Liver (tissue), 9 donors: Measurements from ENCODE around the gene CDHR2. TPM values are rescaled to one million over a fixed set of nuclear protein-coding genes. Genes with fewer than 3 reads are reported as not detected.
A peak's percentile ranks its signal among the peaks of the same experiment; 100 is the strongest.

Experiments used
- DNase-seq: peaks from one replicate; pipeline ENCODE4 v3.0.0-alpha.2; 2017; ENCODE audit warnings: low spot score
- H3K27ac ChIP-seq, 2 donors: one replicate each; pipeline ENCODE4 v1.7.0; 2013; ENCODE audit warnings: inconsistent platforms in 2 of 2, low read length in 2 of 2, control low read depth in 1 of 2, low read depth in 1 of 2, mild to moderate bottlenecking in 1 of 2
- H3K27me3 ChIP-seq, 4 donors: one replicate each; pipeline versions ENCODE4 v1.6.1 to v1.7.0; 2013; ENCODE audit warnings: low read length in 3 of 4, inconsistent platforms in 1 of 4, mild to moderate bottlenecking in 1 of 4, moderate library complexity in 1 of 4; ENCODE audit not compliant: control insufficient read depth in 4 of 4, insufficient read depth in 4 of 4
- H3K36me3 ChIP-seq, 4 donors: one replicate each; pipeline versions ENCODE4 v1.6.1 to v1.7.0; 2013; ENCODE audit warnings: low read length in 3 of 4, mild to moderate bottlenecking in 3 of 4, low read depth in 1 of 4, moderate library complexity in 1 of 4; ENCODE audit not compliant: control insufficient read depth in 4 of 4, insufficient read depth in 3 of 4
- H3K4me1 ChIP-seq, 4 donors: one replicate each; pipeline versions ENCODE4 v1.6.1 to v1.7.0; 2013; ENCODE audit warnings: low read length in 3 of 4, mild to moderate bottlenecking in 3 of 4, moderate library complexity in 1 of 4; ENCODE audit not compliant: control insufficient read depth in 4 of 4, insufficient read depth in 4 of 4
- H3K4me3 ChIP-seq, 3 donors: one replicate each; pipeline versions ENCODE4 v1.6.1 to v1.7.0; 2013; ENCODE audit warnings: low read length in 3 of 3, control low read depth in 1 of 3, low read depth in 1 of 3, mild to moderate bottlenecking in 1 of 3
- H3K9ac ChIP-seq, 2 donors: one replicate each; pipeline ENCODE4 v1.7.0; 2013; ENCODE audit warnings: low read length in 2 of 2, mild to moderate bottlenecking in 2 of 2, moderate library complexity in 2 of 2, control low read depth in 1 of 2, low read depth in 1 of 2
- H3K9me3 ChIP-seq, 4 donors: one replicate each; pipeline versions ENCODE4 v1.6.1 to v1.7.0; 2013; ENCODE audit warnings: low read length in 3 of 4; ENCODE audit not compliant: control insufficient read depth in 4 of 4
- EGR1 ChIP-seq, 2 donors: IDR thresholded peaks; 2 replicates each; pipeline ENCODE4 v1.6.1; 2016 to 2018; ENCODE audit warnings: antibody characterized with exemption in 2 of 2, low read depth in 2 of 2
- FOXA1 ChIP-seq: IDR thresholded peaks from 2 replicates; pipeline ENCODE4 v1.6.1; 2016; ENCODE audit warnings: antibody characterized with exemption
- FOXA2 ChIP-seq: IDR thresholded peaks from 2 replicates; pipeline ENCODE4 v1.6.1; 2016; ENCODE audit warnings: antibody characterized with exemption
- GABPA ChIP-seq, 2 donors: IDR thresholded peaks in 1 of 2; conservative IDR thresholded peaks in 1 of 2; 2 replicates each; pipeline ENCODE4 v1.6.1; 2016; ENCODE audit warnings: antibody characterized with exemption in 2 of 2, mild to moderate bottlenecking in 1 of 2, moderate library complexity in 1 of 2
- HNF4A ChIP-seq, 2 donors: conservative IDR thresholded peaks; 2 replicates each; pipeline ENCODE4 v1.6.1; 2016; ENCODE audit warnings: antibody characterized with exemption in 2 of 2, mild to moderate bottlenecking in 2 of 2
- HNF4G ChIP-seq: IDR thresholded peaks from 2 replicates; pipeline ENCODE4 v1.6.1; 2016; ENCODE audit warnings: antibody characterized with exemption
- JUND ChIP-seq, 2 donors: IDR thresholded peaks; 2 replicates each; pipeline ENCODE4 v1.6.1; 2016; ENCODE audit warnings: antibody characterized with exemption in 2 of 2
- NR2F2 ChIP-seq: IDR thresholded peaks from 2 replicates; pipeline ENCODE4 v1.6.1; 2016; ENCODE audit warnings: antibody characterized with exemption
- RAD21 ChIP-seq, 2 donors: IDR thresholded peaks; 2 replicates each; pipeline ENCODE4 v1.6.1; 2016; ENCODE audit warnings: antibody characterized with exemption in 2 of 2, mild to moderate bottlenecking in 2 of 2
- RXRA ChIP-seq, 2 donors: IDR thresholded peaks; 2 replicates each; pipeline ENCODE4 v1.6.1; 2017 to 2018; ENCODE audit warnings: antibody characterized with exemption in 2 of 2, mild to moderate bottlenecking in 1 of 2
- SP1 ChIP-seq: IDR thresholded peaks from 2 replicates; pipeline ENCODE4 v1.6.1; 2018; ENCODE audit warnings: antibody characterized with exemption, mild to moderate bottlenecking
- TAF1 ChIP-seq: conservative IDR thresholded peaks from 2 replicates; pipeline ENCODE4 v1.6.1; 2016; ENCODE audit warnings: antibody characterized with exemption, mild to moderate bottlenecking
- YY1 ChIP-seq: IDR thresholded peaks from 2 replicates; pipeline ENCODE4 v1.6.1; 2016; ENCODE audit warnings: antibody characterized with exemption, mild to moderate bottlenecking
- WGBS: extraction: QIAGEN DNeasy Blood & Tissue Kit; methylation state at CpG from one replicate; pipeline ENCODE4 v1.1.7; 2013; 5-methylcytosine and 5-hydroxymethylcytosine counted together
- polyA plus RNA-seq, 2 donors: library from polyadenylated mRNA; stranded (reverse) in 1 of 2; unstranded in 1 of 2; fragments of 200-250 nt in 1 of 2; fragments of >200 nt in 1 of 2; fragmentation: Nextera tagmentation in 1 of 2; extraction: Ambion mirVana in 1 of 2; gene quantifications; one replicate each; pipeline versions ENCODE4 v1.2.1 to v1.2.3, GENCODE V29; 2013 to 2015
- total RNA-seq, 2 donors: library from RNA; depleted of rRNA; stranded (reverse); fragments of >200 nt; gene quantifications; one replicate each; pipeline ENCODE4 v1.2.3, GENCODE V29; 2014
- TF ChIP-seq, protein P1 (sequence below): fragments of 150-350 bp; IDR thresholded peaks from 2 replicates; pipeline ENCODE4 v1.5.1; 2017; ENCODE audit warnings: improper control_type of control experiment, low read depth, low read length; ENCODE audit not compliant: missing input control
- TF ChIP-seq, protein P2 (sequence below): IDR thresholded peaks from 2 replicates; pipeline ENCODE4 v1.6.1; 2016; ENCODE audit warnings: antibody characterized with exemption
- TF ChIP-seq, protein P3 (sequence below): IDR thresholded peaks from 2 replicates; pipeline ENCODE4 v1.6.1; 2016; ENCODE audit warnings: antibody characterized with exemption, mild to moderate bottlenecking
- TF ChIP-seq, protein P4 (sequence below): IDR thresholded peaks from 2 replicates; pipeline ENCODE4 v1.6.1; 2016; ENCODE audit warnings: antibody characterized with exemption
- TF ChIP-seq, protein P5 (sequence below): IDR thresholded peaks from 2 replicates; pipeline ENCODE4 v1.6.1; 2016; ENCODE audit warnings: antibody characterized with exemption
- donor health status: healthy.
- donor health status: healthy.
- donor health status: healthy.
- donor health status: healthy.
- donor health status: healthy.

CDHR2 gene
- total and polyA plus RNA-seq, 4 donors = 8.8 to 23.8 (median 16.6) TPM

DNA sequence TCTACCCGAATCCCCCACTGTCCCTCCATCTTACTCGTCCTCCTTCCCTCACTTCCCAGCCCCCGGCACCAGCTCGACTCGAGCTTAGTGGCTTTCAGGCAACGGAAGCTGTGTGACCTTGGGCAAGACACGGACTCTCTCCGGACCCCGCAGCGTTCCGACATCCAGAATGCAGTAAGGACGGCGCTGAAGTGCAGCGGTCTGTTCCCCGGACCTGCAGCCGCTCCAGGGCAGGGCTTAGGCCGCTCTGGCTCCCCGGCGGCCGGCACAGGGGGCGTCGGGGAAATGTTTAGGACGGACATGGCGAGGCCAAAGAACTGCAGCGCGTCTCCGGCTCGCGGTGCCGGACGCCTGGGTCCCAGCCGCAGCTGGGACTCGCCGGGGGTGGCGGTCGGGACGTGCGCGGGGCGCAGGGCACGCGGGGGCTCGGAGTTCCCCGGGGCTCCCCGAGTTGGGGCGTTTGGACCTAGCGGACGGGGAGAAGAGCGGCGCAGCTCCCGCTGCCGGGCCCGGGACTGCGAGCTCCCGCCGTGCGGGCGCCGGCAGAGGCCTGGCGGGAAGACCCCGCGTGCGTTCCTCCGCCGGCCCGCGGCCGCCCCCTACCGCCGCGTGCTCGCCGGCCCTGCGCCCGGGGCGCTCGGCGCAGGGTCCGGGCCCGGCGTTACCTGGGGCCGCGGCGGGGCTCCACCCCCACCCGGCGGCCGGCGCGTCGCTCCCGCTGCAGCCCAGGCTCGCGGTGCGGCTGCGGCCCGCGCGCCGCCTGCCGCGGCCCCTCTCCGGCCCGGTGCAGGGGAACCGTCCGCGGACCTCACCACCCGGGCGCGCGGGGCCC lies 6.3 kb upstream of the CDHR2 start:
- DNase-seq = no peak
- 3% methylated on average over 110 of the region's 110 CpGs for WGBS
- no peak for TF ChIP-seq FOXA2
- TF ChIP-seq, protein P1, sequence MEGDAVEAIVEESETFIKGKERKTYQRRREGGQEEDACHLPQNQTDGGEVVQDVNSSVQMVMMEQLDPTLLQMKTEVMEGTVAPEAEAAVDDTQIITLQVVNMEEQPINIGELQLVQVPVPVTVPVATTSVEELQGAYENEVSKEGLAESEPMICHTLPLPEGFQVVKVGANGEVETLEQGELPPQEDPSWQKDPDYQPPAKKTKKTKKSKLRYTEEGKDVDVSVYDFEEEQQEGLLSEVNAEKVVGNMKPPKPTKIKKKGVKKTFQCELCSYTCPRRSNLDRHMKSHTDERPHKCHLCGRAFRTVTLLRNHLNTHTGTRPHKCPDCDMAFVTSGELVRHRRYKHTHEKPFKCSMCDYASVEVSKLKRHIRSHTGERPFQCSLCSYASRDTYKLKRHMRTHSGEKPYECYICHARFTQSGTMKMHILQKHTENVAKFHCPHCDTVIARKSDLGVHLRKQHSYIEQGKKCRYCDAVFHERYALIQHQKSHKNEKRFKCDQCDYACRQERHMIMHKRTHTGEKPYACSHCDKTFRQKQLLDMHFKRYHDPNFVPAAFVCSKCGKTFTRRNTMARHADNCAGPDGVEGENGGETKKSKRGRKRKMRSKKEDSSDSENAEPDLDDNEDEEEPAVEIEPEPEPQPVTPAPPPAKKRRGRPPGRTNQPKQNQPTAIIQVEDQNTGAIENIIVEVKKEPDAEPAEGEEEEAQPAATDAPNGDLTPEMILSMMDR = peak; percentile 22
- Histone ChIP-seq H3K9ac (peak overlapping the region in 1 of 2 donors; percentile 53), H3K9me3 (no peaks in the 10 kb centered on the region), H3K4me3 (peak overlapping the region; percentile 28 to 77 (median 65)), H3K27ac (peak overlapping the region; percentile 62 to 63), H3K4me1 (peaks cover 0 to 23% (median 11%) of the 10 kb centered on the region in 4 donors), H3K27me3 (no peaks in the 10 kb centered on the region), H3K36me3 (no peaks in the 10 kb centered on the region)

DNA sequence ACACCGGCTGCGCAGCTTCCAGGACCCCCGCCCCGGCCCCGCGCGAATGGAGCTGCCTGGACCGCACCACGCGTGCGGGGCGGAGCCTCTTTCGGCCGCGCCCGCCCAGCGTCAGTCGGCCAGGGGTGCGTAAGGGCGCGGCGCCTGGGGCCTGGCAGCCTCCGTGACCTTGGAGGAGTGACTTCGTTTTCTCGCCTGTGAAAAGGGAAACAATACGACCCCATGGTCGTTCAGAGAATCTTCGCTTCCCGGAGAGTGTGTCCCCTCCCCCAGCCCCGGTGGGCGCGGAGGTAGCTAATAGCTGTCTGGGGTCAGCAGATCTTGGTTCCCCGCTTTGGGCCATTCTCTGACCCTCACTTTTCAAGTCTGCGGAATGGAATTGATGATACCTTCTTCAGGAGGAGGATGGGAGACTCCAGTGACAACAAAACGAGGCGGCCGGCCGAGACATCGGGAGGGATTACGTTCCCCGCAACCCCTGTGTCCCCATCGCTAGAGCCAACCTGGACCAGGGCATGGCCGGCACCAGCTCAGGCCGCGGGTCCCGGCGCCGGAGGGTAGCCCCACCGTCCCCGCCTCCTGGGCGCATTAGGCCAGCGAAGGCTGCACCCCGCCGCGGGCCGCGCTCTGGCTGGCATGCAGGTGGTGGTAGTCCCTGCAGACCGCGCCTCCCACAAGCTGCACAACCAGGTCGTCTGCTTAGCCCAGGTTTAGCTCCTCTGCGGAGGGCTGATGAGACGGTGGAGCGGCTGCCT lies 5.5 kb upstream of the CDHR2 start:
- H3K27me3 ChIP-seq = no peaks in the 10 kb centered on the region
- TF ChIP-seq JUND (IDR thresholded peaks at IDR 0.05) = no peak
- TF ChIP-seq FOXA1 = no peak
- no peak for TF ChIP-seq NR2F2
- no peaks in the 10 kb centered on the region for H3K9me3 ChIP-seq
- under 1% methylated on average over 63 of the region's 63 CpGs for WGBS
- peak; percentile 74 for DNase-seq
- H3K4me3 ChIP-seq = peak overlapping the region; percentile 65 to 77 (median 70)
- H3K36me3 ChIP-seq = no peaks in the 10 kb centered on the region
- peak overlapping the region; percentile 50 to 52 for H3K9ac ChIP-seq
- H3K27ac ChIP-seq = peak overlapping the region; percentile 44 to 63
- peaks cover 0 to 18% (median 7%) of the 10 kb centered on the region in 4 donors for H3K4me1 ChIP-seq

DNA sequence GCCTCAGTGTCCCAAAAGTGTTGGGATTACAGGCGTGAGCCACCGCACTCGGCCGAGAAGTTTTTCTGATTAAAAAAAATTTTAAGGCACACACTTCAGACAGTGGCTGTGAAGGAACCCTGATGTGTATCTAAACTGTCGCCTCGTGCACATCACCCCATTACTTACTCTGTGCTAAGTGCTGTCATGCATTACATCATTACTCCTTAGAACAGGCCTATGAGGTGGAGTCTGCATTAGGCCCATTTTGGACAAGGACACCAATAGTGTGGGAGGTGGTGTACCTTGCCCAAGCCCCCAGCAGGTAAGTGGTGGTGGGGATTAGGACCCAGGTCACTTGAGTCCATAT lies 3.8 kb upstream of the CDHR2 start:
- H3K9ac ChIP-seq = no peak overlapping the region
- DNase-seq = no peak
- H3K4me1 ChIP-seq = peaks cover 0 to 33% (median 17%) of the 10 kb centered on the region in 4 donors
- H3K36me3 ChIP-seq = no peaks in the 10 kb centered on the region
- H3K4me3 ChIP-seq = no peak overlapping the region
- no peak for TF ChIP-seq FOXA1
- TF ChIP-seq, protein P2, sequence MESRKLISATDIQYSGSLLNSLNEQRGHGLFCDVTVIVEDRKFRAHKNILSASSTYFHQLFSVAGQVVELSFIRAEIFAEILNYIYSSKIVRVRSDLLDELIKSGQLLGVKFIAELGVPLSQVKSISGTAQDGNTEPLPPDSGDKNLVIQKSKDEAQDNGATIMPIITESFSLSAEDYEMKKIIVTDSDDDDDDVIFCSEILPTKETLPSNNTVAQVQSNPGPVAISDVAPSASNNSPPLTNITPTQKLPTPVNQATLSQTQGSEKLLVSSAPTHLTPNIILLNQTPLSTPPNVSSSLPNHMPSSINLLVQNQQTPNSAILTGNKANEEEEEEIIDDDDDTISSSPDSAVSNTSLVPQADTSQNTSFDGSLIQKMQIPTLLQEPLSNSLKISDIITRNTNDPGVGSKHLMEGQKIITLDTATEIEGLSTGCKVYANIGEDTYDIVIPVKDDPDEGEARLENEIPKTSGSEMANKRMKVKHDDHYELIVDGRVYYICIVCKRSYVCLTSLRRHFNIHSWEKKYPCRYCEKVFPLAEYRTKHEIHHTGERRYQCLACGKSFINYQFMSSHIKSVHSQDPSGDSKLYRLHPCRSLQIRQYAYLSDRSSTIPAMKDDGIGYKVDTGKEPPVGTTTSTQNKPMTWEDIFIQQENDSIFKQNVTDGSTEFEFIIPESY = no peak
- no peak for TF ChIP-seq YY1
- no peak for TF ChIP-seq RXRA (IDR thresholded peaks at IDR 0.05)
- TF ChIP-seq RAD21 (IDR thresholded peaks at IDR 0.05) = no peak
- TF ChIP-seq, protein P3, sequence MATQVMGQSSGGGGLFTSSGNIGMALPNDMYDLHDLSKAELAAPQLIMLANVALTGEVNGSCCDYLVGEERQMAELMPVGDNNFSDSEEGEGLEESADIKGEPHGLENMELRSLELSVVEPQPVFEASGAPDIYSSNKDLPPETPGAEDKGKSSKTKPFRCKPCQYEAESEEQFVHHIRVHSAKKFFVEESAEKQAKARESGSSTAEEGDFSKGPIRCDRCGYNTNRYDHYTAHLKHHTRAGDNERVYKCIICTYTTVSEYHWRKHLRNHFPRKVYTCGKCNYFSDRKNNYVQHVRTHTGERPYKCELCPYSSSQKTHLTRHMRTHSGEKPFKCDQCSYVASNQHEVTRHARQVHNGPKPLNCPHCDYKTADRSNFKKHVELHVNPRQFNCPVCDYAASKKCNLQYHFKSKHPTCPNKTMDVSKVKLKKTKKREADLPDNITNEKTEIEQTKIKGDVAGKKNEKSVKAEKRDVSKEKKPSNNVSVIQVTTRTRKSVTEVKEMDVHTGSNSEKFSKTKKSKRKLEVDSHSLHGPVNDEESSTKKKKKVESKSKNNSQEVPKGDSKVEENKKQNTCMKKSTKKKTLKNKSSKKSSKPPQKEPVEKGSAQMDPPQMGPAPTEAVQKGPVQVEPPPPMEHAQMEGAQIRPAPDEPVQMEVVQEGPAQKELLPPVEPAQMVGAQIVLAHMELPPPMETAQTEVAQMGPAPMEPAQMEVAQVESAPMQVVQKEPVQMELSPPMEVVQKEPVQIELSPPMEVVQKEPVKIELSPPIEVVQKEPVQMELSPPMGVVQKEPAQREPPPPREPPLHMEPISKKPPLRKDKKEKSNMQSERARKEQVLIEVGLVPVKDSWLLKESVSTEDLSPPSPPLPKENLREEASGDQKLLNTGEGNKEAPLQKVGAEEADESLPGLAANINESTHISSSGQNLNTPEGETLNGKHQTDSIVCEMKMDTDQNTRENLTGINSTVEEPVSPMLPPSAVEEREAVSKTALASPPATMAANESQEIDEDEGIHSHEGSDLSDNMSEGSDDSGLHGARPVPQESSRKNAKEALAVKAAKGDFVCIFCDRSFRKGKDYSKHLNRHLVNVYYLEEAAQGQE = no peak
- TF ChIP-seq, protein P4, sequence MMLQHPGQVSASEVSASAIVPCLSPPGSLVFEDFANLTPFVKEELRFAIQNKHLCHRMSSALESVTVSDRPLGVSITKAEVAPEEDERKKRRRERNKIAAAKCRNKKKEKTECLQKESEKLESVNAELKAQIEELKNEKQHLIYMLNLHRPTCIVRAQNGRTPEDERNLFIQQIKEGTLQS = no peak
- TF ChIP-seq GABPA (IDR thresholded peaks at IDR 0.05 in 1 of 2, conservative IDR thresholded peaks at IDR 0.05 in 1 of 2) = no peak
- no peak for TF ChIP-seq NR2F2
- TF ChIP-seq EGR1 (IDR thresholded peaks at IDR 0.05; ENCODE audit: low read depth in 2 of 2) = no peak
- no peak for TF ChIP-seq JUND (IDR thresholded peaks at IDR 0.05)
- TF ChIP-seq SP1 = no peak
- no peak for TF ChIP-seq HNF4G
- no peak for TF ChIP-seq FOXA2
- no peak for TF ChIP-seq HNF4A (conservative IDR thresholded peaks at IDR 0.05)
- no peak for TF ChIP-seq TAF1
- TF ChIP-seq, protein P5, sequence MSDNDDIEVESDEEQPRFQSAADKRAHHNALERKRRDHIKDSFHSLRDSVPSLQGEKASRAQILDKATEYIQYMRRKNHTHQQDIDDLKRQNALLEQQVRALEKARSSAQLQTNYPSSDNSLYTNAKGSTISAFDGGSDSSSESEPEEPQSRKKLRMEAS = no peak
- no peaks in the 10 kb centered on the region for H3K9me3 ChIP-seq
- WGBS = 94% methylated on average over 6 of the region's 6 CpGs
- H3K27me3 ChIP-seq = no peaks in the 10 kb centered on the region
- no peak overlapping the region for H3K27ac ChIP-seq
